HG03159 (cell line): ENCODE data around the gene TAPT1.
A peak's percentile ranks its signal among the peaks of the same experiment; 100 is the strongest.
"Not testable (repeated sequence)": the region's sequence is repeated elsewhere in the genome, so short reads cannot be mapped to it uniquely, and the experiment has no call there.

Experiments
- ATAC-seq: cut with Tn5 transposase; IDR thresholded peaks from one replicate; pipeline ENCODE4 v1.9.1; 2021; ENCODE audit warnings: mild to moderate bottlenecking, moderate library complexity; ENCODE audit not compliant: unreplicated experiment

Gene TAPT1

DNA sequence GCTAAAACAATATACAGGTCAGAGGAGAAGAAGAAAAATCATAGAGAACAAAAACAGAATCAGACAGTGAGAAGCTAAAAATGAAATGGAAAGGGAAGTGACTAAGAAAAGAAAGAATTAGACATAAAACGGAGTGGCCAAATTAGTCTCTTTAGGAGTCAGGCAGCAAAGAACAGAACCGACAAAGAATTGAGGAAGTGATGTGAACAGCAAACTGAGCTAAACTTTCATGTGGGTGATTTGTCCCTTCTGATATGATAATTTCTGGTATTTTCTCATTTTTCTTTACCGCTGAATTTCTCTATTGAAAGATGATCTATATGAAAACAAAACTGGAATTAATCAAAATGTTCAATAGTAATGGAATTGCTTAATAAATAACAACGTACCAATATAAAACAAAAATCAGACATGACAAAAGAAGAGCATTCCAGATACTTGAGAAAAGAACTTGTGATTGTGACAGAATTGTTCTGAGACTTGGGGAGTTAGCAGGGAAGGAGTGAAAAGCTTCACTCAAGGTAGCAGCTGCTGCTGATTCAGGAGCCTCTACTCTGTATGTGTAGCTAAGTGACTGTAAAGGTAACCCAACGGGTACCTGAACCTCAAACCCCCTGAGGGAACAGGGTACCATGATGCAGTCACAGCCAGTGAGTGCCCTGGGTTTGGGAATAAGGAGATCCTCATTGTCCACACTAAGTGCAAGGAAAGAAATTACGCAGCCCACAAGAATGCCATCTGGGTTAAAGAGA lies 8.8 kb downstream of the TAPT1 start:
- ATAC-seq, result peak; percentile 81

DNA sequence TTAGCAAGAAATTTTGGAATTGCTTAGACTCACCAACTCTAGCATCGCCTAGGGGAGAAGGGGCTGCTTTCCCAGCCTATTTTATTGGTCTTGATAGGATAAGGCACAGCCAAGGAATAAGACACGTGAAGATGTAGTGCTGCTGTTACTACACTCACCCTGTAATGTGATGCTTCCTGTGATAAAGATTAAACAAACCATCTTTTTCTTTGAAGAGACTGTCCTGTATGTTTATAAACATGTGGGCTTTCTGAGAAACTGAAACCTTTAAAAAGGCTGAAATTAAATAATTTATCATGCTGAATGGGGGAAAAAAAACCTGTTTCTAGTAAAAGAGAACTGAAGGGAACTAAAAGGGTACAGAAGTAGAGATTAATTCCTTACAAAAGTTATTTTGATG lies 13.2 kb downstream of the TAPT1 start:
- no peak for ATAC-seq

DNA sequence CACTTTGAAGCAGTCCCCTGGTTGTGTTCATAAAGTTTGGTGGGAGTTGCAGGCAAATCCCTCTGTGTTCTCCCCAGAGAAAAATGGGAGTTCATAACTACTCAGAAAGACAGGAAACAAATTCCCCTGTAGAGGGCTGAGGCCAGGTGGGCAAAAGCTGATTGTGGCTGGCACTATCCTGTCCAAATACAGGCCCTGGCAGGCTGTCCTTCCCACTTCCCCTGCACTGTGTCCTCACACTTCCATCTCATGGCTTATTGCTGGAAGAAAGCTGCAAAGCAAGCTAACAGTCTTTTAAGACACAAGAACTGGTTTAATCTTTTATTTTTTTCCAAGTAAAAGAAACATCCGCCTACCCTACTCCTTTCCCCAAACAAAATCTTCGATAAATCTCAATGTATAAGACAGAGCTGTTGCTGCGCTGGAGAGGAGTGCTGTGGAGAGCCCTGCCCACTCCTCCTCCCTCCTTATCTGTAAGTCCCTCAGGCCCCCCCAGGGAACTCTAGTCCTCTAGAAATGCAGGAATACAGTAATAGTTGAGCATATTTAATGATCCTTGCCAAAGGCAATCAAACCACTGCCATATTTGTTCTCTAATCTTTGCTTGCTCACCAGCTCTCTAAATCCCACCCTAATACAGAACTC lies 14.0 kb downstream of the TAPT1 start:
- ATAC-seq, result no peak

DNA sequence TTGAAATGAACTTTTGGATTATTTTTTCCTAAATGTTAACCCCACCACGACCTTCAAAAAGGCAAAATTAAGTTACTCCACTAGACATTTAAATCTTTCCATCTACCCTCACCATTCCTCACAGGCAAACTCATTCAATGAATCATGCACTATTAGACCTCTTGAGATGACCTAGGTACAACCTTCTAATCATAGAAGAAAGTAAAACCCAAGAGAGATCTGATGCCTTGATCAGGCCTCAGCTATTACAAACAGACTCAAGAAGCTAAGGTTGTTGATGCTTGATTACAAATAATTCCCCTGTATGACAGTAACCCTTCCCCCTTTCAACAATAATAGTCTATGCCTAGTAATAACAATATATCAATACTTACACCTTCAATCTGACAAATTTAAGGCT lies 18.9 kb downstream of the TAPT1 start:
- ATAC-seq, result no peak

DNA sequence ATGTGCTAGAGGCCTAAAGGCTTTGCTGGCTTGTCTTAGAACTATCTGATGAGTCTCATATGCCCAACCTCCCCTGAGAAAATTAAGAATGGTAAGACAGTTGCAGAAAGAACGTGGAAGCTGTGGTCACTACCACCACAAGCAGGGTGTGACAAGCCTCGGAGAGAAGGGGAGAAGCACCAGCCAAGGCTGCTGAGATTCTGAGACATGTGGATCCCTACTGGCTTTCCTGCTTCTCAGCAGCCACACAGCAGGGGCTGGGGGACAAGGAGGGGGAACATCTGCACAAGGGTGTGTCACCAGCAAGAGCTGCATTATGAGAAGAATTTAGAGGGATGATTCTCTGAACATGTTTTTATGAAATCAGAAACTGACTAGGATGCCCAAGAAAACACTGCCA lies 19.4 kb downstream of the TAPT1 start:
- ATAC-seq, result no peak

DNA sequence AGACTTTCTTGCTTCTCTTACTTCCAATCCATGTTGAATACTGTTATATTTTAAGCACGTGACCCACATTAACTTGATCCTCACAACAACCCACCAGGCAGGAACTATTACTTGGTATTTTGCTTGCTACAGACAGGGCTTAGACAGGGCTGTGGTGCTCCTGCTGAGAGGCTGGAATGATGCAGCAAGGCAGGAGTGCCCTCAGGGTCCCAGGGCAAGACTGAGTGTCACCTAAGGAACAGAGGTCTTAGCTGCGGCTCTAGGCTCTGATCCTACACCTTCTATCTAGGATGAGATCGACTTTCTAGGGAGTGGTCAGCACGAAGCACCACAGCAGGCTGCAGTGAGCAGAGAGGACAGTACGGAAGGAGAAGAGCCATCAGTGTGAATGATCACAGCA lies 20.0 kb downstream of the TAPT1 start:
- ATAC-seq, result no peak

DNA sequence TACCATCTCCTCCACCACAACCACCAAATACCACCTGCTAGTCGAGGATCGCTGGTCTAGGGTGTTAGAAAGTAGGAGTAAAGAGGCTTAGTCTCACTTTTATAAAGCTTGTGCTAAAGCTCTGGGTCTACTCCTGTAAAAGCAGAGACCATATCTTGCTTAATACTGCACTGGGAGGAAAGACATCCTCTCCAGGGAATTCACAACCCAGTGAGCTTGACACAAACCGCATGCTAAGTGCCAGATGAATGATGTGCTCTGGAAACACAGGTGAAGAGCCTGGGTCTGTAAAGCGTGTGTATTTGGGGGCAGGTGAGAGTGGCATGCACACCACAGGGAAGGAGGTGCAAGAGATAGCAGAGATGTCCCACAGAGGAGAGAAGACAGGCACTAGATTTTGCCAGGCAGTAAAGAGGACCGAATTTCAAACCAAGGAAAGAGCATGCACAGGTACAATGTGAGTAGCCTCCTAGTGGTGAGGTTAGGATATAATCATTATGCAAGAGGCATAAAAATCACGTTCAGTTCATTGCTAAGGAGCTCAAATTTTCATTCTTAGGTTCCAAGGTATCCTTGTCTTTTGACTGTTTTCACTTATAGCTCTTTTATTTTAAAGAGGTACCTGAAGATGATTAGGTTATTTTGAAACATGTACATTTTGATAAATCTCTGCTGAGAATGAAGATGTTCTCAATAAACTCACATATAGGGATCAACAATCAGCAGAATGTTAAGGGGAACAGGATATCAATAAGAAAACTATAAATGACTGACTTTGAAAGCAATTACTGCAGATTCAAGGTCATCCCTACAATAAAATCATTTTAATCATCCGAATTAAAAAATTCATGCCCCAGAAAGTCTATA lies 20.7 kb downstream of the TAPT1 start:
- ATAC-seq, result peak; percentile 90

DNA sequence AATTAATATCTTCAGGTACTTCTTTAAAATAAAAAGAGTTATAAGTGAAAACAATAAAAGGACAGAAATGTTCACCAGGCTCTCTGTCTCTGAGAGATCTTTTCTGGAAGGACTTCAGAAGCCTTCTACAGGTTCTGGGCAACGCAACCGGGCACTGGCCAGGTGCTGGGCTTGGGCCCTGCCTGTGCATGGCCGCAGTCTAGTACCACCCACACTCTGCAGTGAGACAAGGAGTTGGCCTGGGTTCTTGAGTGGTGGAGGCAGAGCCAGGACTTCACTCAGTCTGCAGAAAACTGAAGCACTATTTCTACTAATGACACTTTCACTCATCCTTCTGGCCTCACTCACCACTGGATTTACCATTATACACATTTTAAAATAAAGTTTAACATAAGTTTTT lies 21.8 kb downstream of the TAPT1 start:
- no peak for ATAC-seq

DNA sequence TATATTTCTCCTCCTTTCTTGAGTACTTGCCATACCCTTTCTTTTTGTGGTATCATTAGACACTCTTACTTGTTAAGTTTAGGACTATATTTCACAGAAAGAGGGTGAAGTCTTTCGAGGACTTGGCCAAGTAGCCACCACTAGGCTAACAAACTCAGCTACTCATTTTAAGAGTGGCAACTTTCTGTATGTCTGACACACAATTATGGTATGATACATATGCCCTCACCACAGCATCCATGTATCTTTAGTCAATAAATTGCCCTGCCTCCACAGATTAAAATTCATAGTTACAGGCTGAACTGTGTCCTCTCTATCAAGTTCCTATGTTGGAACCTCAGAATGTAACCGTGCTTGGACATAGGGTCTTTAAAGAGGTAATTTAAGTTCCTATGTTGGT lies 23.2 kb downstream of the TAPT1 start:
- ATAC-seq, result no peak

DNA sequence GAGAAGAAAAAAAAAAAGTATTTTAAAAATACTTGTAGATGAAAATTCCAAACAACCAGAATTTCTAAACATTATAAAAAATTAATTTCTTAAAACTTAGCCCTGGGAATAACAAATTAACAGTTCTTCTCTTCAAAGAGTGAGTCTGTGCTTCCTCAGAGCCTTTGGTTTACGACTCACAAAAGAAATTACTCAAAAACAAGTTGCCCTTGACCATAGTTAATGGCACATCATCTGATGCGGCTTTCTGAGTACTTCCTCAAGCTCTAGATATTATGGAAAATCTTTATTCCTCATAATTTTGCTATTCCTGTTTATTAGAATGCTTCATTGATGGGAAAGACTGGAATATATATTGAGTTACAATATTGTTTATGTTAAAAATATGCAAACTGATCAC lies 23.7 kb downstream of the TAPT1 start:
- no peak for ATAC-seq

DNA sequence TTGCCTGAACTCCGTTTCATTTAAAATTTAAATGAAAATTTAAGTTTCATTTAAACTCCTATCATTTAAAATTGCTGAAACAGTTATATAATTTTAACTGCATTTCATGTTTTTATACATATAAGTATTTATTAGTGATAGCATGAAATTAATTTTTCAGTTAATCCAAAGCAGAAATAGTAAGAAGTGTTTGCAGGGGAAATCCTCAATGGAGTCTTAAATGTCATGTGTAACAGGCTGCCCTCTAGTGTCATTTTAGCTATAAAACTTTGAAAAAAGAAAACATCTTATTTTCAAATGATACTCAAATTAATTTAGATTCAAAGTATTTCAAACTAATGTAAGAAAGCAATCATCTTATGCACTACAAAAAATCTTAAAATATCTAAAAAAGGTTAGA lies 27.2 kb downstream of the TAPT1 start:
- ATAC-seq, result no peak

DNA sequence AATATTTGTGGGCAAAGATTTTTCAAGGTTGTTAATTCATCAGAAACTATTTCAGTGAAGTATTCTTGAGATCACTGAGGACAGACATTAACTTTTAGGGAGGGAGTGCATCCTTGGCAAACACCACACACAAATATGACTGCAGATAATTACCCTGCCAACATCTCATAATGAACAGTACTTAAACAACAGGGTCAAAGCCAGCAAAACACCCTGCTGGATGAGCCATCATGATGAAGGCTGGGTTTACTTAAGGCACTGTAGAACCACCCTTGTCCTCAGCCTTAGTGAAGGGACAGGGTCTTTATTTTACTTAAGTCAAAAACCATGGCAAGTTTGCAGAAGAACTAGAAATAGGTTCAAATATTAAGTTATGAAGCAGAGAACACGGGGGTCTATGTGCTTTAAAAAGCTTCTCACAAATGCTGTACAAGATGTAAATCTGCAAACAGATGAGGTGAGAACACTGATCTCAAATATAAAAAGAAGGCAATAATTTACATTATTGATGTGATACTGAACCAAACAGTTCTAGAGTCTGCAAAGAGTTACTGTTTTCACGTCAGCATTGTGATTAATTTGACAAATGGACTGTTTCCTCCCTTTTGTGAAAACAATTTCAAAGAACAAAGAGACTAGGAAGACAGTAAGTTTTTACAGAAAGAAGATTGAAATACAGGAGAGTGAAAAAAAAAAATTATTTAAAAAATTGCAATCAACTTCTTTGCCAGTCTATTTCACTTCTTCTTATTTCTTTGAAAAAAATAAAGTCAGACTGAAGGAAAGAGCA lies 28.2 kb downstream of the TAPT1 start:
- ATAC-seq, result no peak

DNA sequence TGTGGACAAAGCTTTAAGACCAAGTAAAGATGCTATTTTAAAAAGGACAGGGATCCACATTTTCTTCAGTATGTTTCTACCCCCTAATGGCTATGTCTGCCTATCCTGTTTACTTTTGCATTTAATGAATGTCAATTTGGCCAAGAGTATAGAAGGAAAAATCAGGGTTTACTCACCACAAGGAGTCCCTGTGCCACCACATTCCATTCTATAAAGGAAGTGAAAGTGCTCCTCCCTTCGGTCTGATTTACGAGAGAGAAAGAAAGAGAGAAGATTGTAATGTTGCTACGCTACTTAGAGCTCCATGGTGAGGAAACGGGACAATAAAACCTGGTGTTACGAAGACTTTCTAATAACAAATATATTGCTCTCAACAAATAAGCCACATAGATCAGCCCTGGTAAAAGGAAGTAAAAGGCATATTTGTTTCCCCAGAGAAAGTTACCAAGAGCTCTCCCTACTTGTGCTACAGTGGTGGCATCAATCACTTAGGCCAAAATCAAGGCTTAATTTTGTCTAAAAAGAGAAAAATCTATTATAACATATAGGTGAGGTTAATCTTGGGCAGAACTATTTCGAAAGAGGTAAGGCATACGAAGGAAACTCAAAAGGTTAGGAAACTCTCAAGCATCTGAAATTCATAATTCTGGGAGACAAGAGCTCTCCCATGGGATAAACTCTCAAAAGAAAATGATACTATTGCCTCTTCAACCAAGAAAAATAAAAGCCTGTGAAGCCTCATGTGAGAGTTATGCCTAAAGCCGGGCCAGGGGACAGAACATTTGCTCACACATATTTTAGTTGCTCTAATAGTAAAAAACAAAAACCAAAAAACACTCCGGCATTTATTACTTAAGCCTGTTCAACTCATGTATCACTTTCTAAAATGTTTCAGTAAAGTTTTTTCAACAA lies 29.5 kb downstream of the TAPT1 start:
- ATAC-seq, result peak; percentile 73

DNA sequence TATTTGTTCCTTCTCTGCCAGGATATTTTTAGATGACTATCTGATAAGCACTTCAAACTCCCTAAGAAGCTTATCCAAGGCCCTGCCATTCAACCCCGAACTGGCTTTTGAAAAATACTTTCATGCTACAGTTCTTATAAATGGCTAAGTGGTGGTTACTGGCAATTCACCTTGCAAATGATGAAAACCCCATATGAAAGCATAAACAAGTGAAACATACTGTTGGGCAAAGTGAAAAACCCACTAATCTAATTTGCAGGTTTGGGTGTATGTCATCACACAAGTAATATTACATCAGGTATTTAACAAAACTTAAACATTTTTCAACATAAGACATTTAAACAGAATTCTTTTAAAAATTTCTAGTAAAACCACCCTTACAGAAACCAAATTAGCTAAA lies 31.1 kb downstream of the TAPT1 start:
- ATAC-seq, result no peak

DNA sequence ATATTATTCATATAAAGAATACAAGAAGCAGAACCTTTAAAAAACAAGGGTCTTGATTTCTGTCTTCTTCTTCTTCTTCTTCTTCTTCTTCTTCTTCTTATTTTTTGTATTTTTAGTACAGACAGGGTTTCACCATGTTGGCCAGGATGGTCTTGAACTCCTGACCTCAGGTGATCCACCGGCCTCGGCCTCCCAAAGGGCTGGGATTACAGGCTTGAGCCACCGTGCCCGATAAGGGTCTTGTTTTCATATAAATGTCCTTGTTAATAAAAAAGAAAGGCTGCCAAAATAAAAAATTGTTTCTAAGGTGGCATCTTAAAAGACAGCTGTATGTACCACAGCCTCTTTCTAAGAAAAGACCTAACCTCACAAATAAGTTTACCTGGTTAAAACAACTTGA lies 31.5 kb downstream of the TAPT1 start:
- ATAC-seq, result not testable (repeated sequence)

DNA sequence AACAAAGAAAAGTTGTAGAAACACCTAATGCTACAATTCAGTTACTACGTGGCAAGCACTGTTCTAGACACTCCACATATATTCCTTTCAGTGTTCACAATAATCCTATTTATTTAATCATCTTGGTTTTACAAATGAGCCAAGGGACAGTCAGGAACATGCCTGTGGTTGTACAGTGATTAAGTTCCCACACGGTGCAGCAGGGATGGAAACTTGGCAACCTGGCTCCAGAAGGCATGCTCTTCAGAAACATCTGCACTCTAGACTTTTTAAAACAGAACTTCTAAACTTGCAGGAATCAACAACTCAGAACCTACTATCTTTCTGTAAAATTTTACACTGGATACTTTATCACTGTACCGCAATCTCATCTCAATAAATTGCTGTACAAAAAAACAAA lies 32.1 kb downstream of the TAPT1 start:
- ATAC-seq, result no peak

DNA sequence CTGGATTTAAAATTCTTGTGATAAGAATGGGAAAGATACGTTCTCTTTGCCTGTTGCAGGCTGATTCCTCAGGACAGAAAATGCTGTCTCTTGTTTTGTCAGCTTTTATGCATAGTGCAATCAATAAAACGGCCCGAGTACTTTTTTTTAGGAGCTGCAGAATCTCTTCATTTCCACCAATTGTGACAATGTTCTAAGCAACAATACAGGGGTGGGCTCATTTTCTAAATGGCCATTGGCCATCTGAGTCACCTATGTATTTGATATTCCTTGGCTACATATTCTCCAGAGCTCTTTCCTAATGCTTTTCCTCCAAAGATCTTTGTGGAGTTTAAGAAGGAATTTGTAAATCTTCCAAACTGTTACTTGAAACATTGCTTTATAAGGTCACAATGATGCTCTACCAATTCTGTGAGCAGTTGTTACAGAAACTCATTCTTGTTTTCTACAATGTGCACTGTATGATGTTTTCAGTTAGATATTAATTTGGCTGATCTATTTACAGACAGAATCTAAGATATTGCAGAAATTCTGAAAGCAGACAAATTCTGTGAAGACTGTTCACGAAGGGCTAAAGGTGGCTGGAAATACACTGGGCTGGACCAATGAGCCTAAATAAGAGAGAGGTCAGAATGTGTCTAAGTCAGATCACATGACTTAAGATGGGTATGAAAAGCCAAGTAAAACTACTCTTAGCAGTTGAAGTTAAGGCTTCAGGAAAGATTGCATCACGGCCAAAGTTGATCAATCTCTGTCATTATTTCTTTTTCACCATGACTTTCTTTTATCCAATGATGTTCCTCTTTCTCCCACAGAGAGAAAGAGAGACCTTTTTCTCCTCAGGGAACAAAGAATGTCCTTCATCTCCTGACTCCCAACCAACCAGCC lies 33.4 kb downstream of the TAPT1 start:
- no peak for ATAC-seq

DNA sequence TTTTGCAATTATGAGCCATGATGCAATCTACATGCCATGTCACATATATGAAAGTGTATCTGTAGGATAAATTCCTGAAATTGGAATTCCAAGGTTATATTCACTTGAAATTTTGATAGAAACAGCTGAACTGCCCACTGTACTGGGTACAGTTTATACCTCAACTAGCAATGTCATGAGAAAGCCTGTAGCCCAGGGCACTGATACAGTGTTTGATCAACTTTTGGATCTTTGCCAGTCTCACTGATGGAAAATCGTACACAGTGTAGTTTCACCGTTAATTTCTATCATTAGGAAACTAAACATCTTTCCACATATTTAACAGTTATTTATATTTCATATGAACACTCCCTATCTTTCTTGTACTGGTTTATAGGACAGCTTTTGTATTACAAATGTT lies 34.2 kb downstream of the TAPT1 start:
- ATAC-seq, result no peak

DNA sequence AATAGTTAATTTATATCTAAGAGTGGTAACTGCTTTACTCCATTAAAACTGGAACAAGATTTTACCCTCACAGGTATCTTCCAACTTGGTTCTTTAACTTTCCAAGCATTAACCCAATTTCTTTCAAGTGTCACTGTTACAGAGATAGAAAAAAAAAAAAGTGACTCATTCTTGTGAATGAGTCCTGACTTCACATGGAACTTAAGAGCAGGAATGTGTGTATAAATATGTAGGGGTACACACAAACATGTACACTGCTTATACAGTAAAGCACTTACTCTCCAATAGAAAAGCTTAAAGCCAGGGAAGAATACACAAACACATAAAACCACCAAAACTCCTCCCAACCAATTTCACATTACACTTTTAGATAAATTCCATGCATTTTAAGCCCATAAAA lies 38.8 kb downstream of the TAPT1 start:
- ATAC-seq, result no peak
